ENCODE measurements around the gene RBP5.

RBP5 gene

DNA sequence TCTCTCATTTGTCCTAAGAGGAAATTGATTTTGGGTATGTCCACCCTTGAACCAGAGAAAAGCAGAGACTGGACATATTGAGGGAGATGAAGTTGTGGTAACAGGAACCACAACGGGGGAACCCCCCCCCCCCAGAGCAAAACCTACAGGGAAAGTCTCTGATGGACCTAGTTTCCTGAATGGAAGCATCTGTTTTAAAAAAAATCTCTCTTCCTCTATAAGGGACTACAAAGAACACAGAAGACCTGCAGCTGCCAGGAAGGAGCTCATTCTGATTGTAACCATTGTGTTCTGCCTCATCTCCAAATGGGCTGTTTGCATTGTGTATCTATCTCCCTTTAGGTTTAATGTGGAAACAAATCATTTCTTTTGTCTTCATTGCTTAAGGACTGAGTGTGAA, 54.7 kb downstream of the RBP5 start:
- DNase-seq (ENCODE audit: low read depth), result no peak
